Breast epithelium (tissue), 4 donors: ENCODE results near the gene SSC5D. TPM values are rescaled to one million over a fixed set of nuclear protein-coding genes. Genes with fewer than 3 reads are reported as not detected.

Experiments
- DNase-seq, 2 donors: peaks; one replicate each; pipeline ENCODE4 v3.0.0-alpha.2; 2019; ENCODE audit warnings: low spot score in 2 of 2
- H3K27ac ChIP-seq, 2 donors: fragments of 200-600 bp; sonication (generic) in 1 of 2; one replicate each; pipeline ENCODE4 v1.5.1; 2016 to 2019; ENCODE audit warnings: mild to moderate bottlenecking in 1 of 2
- H3K27me3 ChIP-seq, 2 donors: fragments of 200-600 bp; sonication (generic) in 1 of 2; one replicate each; pipeline versions ENCODE4 v1.5.1 to v1.6.0; 2017 to 2019; ENCODE audit warnings: control low read depth in 1 of 2, mild to moderate bottlenecking in 1 of 2
- H3K36me3 ChIP-seq: fragments of 200-600 bp; one replicate; pipeline ENCODE4 v1.5.1; 2019
- H3K4me1 ChIP-seq, 2 donors: fragments of 200-600 bp; sonication (generic); one replicate each; pipeline ENCODE4 v1.5.1; 2016 to 2019; ENCODE audit warnings: control low read depth in 1 of 2
- H3K4me3 ChIP-seq, 3 donors: fragments of 200-600 bp; sonication (generic); 1 replicate in 2 of 3; 2 replicates in 1 of 3; pipeline ENCODE4 v1.5.1; 2016 to 2019; ENCODE audit warnings: mild to moderate bottlenecking in 3 of 3, moderate library complexity in 2 of 3
- H3K9me3 ChIP-seq, 2 donors: fragments of 200-600 bp; sonication (generic) in 1 of 2; one replicate each; pipeline ENCODE4 v1.5.1; 2016 to 2019; ENCODE audit warnings: control low read depth in 1 of 2
- POLR2A ChIP-seq: fragments of 450-650 bp; IDR thresholded peaks from one replicate; pipeline ENCODE4 v1.6.1; 2016; ENCODE audit warnings: antibody characterized with exemption, mild to moderate bottlenecking, moderate library complexity
- POLR2AphosphoS5 ChIP-seq, 3 donors: sonication (generic); formaldehyde crosslinking; IDR thresholded peaks; one replicate each; pipeline ENCODE4 v1.6.1; 2017; ENCODE audit warnings: antibody characterized with exemption in 3 of 3
- intact Hi-C: fragments of 100-400 bp; cut with DNase I; formaldehyde crosslinking; loops from one replicate; pipeline ENCODE4 v1.15.1; 2023; ENCODE audit warnings: low total_unique reads
- total RNA-seq, 3 donors: library from RNA; depleted of rRNA; stranded (reverse); fragments of >200 nt; gene quantifications; one replicate each; pipeline ENCODE4 v1.1.0, GENCODE V29; 2016
- TF ChIP-seq, protein P1 (sequence below), 3 donors: fragments of 450-650 bp; IDR thresholded peaks; one replicate each; pipeline ENCODE4 v1.5.1; 2016 to 2017; ENCODE audit warnings: antibody characterized with exemption in 3 of 3, mild to moderate bottlenecking in 3 of 3, moderate library complexity in 3 of 3

The SSC5D gene
- total RNA-seq, 3 donors from 2014 or later = 3.6 to 7.2 (median 3.8) TPM

DNA sequence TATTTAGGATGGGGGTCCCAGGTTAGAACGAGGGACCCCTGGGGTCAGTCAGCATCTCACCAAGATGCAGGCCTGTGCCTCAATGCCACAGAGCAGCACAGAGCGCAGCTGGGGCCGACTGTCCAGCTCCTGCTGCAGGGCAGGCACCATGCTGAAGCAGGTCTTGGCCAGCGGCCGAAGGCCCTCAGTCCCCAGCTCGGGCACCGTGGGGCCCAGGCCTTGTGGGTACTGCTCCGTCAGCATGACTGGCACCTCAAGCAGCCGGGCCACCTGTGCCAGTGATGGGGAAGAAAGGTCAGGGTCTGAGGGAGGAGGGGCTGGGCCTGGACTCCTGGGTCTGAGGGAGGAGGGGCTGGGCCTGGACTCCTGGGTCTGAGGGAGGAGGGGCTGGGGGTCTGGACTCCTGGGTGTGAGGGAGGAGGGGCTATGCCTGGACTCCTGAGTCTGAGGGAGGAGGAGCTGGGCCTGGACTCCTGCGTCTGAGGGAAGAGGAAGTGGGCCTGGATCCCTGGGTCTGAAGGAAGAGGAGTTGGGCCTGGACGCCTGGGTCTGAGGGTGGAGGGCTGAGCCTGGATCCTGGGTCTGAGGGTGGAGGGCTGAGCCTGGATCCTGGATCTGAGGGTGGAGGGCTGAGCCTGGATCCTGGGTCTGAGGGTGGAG lies 32.5 kb upstream of the SSC5D start:
- Histone ChIP-seq H3K27ac (no peak overlapping the region), H3K27me3 (peaks cover 12 to 21% of the 10 kb centered on the region in 2 donors), H3K36me3 (no peaks in the 10 kb centered on the region), H3K4me3 (no peak overlapping the region), H3K9me3 (no peaks in the 10 kb centered on the region), H3K4me1 (peaks cover 4 to 15% of the 10 kb centered on the region in 2 donors)
- no peak for DNase-seq
- intact Hi-C loops = loop anchor here (5.0 kb wide), 1 partner anchor 927 kb away; no protein-coding TSS in a partner anchor
- TF ChIP-seq POLR2AphosphoS5 (IDR thresholded peaks at IDR 0.05) (no peak), POLR2A (no peak)
- TF ChIP-seq, protein P1, sequence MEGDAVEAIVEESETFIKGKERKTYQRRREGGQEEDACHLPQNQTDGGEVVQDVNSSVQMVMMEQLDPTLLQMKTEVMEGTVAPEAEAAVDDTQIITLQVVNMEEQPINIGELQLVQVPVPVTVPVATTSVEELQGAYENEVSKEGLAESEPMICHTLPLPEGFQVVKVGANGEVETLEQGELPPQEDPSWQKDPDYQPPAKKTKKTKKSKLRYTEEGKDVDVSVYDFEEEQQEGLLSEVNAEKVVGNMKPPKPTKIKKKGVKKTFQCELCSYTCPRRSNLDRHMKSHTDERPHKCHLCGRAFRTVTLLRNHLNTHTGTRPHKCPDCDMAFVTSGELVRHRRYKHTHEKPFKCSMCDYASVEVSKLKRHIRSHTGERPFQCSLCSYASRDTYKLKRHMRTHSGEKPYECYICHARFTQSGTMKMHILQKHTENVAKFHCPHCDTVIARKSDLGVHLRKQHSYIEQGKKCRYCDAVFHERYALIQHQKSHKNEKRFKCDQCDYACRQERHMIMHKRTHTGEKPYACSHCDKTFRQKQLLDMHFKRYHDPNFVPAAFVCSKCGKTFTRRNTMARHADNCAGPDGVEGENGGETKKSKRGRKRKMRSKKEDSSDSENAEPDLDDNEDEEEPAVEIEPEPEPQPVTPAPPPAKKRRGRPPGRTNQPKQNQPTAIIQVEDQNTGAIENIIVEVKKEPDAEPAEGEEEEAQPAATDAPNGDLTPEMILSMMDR (IDR thresholded peaks at IDR 0.05) = no peak

DNA sequence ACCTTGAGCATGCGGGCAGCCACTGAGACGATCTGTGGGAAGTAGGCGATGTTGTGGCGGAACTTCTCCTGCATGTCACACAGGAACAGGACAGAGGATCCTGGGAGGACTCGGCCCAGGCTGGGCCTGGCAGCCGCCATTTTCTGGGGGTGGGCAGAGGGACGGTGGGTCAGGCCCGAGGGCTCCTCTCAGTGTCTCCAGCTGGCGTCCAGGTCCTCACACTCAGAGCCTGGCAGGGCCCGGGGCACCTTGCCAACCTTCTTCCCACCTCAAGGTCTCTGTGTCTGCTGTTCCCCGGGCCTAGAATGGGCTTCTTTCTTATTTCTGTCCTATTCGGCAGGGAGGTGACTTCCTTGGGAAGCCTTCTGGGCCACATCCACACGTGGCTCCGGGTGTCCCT lies 31.9 kb upstream of the SSC5D start:
- TF ChIP-seq, protein P1 (IDR thresholded peaks at IDR 0.05) = no peak
- TF ChIP-seq POLR2A (no peak), POLR2AphosphoS5 (IDR thresholded peaks at IDR 0.05) (no peak)
- Histone ChIP-seq H3K36me3 (no peaks in the 10 kb centered on the region), H3K4me3 (no peak overlapping the region), H3K27ac (no peak overlapping the region), H3K4me1 (peaks cover 4 to 13% of the 10 kb centered on the region in 2 donors), H3K9me3 (no peaks in the 10 kb centered on the region), H3K27me3 (peaks cover 7 to 15% of the 10 kb centered on the region in 2 donors)
- intact Hi-C loops = loop anchor here (5.0 kb wide), 1 partner anchor 926 kb away; no protein-coding TSS in a partner anchor
- no peak for DNase-seq

DNA sequence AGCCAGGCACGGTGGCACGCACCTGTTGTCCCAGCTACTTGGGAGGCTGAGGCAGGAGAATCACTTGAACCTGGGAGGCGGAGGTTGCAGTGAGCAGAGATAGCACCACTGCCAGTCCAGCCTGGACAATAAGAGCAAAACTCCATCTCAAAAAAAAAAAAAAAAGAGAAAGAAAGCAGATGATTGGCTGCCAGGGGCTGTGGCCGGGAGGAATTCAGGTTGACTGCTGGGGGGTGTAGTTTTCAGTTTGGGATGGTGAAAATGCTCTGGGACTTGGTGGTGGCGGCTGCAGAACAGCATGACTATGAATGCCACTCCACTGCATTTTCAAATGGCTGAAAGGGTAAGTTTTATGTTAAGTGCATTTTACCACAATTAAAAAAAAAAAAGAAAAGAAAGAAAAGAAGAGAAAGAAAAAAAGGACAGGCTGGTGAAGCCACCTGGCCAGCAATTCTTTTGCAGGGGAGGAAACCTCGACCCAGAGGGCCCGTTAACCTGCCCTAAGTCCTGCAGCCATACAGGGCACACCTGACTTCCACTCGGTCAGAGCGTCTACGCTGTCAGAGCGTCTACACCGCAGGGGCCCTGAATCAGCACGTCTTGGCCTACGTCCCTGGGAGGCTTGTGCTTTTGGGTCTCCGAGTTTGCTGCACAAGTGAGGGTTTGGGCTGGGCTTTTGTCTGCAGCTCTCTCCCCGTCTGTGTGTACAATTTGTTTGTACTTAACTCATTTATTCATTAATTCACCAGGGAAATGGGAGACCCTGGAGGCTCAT lies 30.4 kb upstream of the SSC5D start:
- Histone ChIP-seq H3K4me1 (peaks cover 0 to 4% of the 10 kb centered on the region in 2 donors), H3K9me3 (no peaks in the 10 kb centered on the region), H3K27ac (no peak overlapping the region), H3K4me3 (no peak overlapping the region), H3K36me3 (no peaks in the 10 kb centered on the region), H3K27me3 (no peaks in the 10 kb centered on the region)
- no peak for DNase-seq
- TF ChIP-seq, protein P1 (IDR thresholded peaks at IDR 0.05) = no peak
- TF ChIP-seq POLR2AphosphoS5 (IDR thresholded peaks at IDR 0.05) (no peak), POLR2A (no peak)
- intact Hi-C loops = loop anchor here (5.0 kb wide), 1 partner anchor 924 kb away; no protein-coding TSS in a partner anchor

DNA sequence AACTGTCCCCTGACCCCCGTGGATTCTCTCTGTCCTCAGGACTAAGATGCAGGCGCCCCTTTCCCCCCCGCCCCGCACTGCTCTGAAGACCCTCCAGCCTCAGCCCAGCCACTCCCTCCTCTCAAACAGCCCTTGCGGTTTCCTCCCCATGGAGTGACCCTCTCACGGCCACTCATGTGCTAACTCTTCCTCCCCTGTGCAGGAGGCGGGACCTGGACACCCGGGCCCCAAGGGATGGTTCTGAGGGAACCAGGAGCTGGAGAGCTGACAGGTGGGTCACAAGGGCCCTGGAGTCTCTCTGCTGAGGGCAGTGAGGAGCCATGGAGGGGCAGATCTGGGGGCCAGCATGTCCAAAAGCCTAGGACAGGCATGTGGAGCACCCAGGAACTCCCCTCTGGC lies 28.7 kb upstream of the SSC5D start:
- DNase-seq = no peak
- no peaks in the 10 kb centered on the region for H3K36me3 ChIP-seq
- intact Hi-C loops = loop anchor here (5.0 kb wide), 1 partner anchor 923 kb away; no protein-coding TSS in a partner anchor
- no peak for TF ChIP-seq POLR2A
- TF ChIP-seq, protein P1 (IDR thresholded peaks at IDR 0.05) = no peak
- no peak for TF ChIP-seq POLR2AphosphoS5 (IDR thresholded peaks at IDR 0.05)
- H3K4me1 ChIP-seq = peaks cover 0 to 4% of the 10 kb centered on the region in 2 donors
- no peaks in the 10 kb centered on the region for H3K9me3 ChIP-seq
- H3K27ac ChIP-seq = peak overlapping the region in 1 of 2 donors; percentile 95
- H3K4me3 ChIP-seq = no peak overlapping the region
- no peaks in the 10 kb centered on the region for H3K27me3 ChIP-seq
